ENCODE measurements around the gene SPOCK2. TPM values are rescaled to one million over a fixed set of nuclear protein-coding genes. Genes with fewer than 3 reads are reported as not detected.

Gene SPOCK2
- total and polyA plus RNA-seq, 9 donors, result 1.4 to 77.7 (median 8.7) TPM

DNA sequence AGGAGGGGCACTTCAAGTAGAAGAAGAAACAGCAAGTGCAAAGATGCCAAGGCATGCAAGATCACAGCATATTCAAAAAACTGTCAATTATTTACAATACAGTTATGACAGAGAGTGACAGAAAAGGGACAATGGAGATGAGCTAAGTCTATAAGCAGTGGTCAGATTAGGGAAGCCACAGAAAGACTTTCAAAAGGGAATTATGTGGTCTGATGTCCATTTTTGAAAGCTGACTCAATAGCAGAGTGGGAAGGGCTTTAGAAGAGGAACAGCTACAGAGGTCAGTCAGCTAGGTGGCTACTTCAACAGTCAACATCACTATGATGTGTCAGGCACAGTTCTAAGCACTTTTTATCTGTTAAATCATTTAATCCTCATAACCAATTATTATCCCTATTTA is 45.2 kb upstream of the SPOCK2 start:
- intact Hi-C loops (cut with DNase I), result loop anchor here in 1 of 4 donors (10.0 kb wide), 1 partner anchor 201 kb away; no protein-coding TSS in a partner anchor
- Histone ChIP-seq H3K27ac (no peak overlapping the region), H3K9me3 (no peaks in the 10 kb centered on the region), H3K4me3 (no peak overlapping the region), H3K27me3 (no peaks in the 10 kb centered on the region), H3K36me3 (no peaks in the 10 kb centered on the region), H3K4me1 (ENCODE audit: insufficient read depth) (no peaks in the 10 kb centered on the region)
- TF ChIP-seq, protein P1, sequence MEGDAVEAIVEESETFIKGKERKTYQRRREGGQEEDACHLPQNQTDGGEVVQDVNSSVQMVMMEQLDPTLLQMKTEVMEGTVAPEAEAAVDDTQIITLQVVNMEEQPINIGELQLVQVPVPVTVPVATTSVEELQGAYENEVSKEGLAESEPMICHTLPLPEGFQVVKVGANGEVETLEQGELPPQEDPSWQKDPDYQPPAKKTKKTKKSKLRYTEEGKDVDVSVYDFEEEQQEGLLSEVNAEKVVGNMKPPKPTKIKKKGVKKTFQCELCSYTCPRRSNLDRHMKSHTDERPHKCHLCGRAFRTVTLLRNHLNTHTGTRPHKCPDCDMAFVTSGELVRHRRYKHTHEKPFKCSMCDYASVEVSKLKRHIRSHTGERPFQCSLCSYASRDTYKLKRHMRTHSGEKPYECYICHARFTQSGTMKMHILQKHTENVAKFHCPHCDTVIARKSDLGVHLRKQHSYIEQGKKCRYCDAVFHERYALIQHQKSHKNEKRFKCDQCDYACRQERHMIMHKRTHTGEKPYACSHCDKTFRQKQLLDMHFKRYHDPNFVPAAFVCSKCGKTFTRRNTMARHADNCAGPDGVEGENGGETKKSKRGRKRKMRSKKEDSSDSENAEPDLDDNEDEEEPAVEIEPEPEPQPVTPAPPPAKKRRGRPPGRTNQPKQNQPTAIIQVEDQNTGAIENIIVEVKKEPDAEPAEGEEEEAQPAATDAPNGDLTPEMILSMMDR (IDR thresholded peaks at IDR 0.05), result no peak
- TF ChIP-seq POLR2A (IDR thresholded peaks at IDR 0.05), result no peak
- TF ChIP-seq EP300 (IDR thresholded peaks at IDR 0.05), result no peak
- DNase-seq, result no peak

DNA sequence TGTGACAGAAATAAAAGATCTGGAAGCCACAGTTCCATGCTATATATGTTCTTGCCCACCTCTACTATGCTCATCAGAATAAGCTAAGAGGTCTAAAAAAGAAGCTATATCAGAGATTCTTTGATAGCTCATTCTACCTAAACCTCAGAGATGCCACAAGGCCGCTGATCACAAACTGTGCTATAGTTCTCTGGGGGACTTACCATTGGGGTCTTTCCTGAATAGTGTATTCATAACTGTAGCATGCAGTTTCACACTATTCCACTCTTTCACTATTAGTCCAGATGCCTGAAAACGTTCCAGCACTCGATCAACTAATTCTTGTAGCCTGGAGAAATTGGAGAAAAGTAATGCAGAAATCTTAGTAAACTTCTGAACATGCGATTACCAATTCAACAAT is 44.5 kb upstream of the SPOCK2 start:
- Histone ChIP-seq H3K27ac (no peak overlapping the region), H3K4me1 (ENCODE audit: insufficient read depth) (no peaks in the 10 kb centered on the region), H3K9me3 (no peaks in the 10 kb centered on the region), H3K36me3 (no peaks in the 10 kb centered on the region), H3K27me3 (no peaks in the 10 kb centered on the region), H3K4me3 (no peak overlapping the region)
- DNase-seq, result no peak
- no peak for TF ChIP-seq POLR2A (IDR thresholded peaks at IDR 0.05)
- TF ChIP-seq, protein P1 (IDR thresholded peaks at IDR 0.05), result no peak
- TF ChIP-seq EP300 (IDR thresholded peaks at IDR 0.05), result no peak
- intact Hi-C loops (cut with DNase I), result loop anchor here in 1 of 4 donors (10.0 kb wide), 1 partner anchor 202 kb away; no protein-coding TSS in a partner anchor
- 85 to 88% (median 86%) methylated on average over 4 of the region's 4 CpGs for WGBS, 3 donors

DNA sequence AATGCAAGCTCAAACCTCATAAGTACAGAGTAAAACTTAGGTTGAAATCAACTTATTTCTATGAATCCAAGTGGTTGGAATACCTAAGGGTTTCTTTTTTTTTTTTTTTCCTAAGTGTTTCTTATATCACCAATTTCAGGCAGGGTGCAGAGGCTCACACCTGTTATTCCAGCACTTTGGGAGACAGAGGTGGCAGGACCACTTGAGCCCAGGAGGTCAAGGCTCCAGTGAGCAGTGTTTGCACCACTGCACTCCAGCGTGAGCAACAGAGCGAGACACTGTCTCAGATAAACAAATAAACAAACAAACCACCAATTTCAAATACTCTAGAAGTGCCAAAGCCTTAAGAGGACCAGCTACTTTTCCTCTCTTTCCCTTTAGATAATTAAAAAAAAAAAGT is 39.2 kb upstream of the SPOCK2 start:
- no peaks in the 10 kb centered on the region for H3K9me3 ChIP-seq
- H3K4me3 ChIP-seq, result no peak overlapping the region
- WGBS, 3 donors, result 96 to 99% (median 98%) methylated on average over 2 of the region's 2 CpGs
- H3K27me3 ChIP-seq, result no peaks in the 10 kb centered on the region
- DNase-seq, result no peak
- H3K27ac ChIP-seq, result no peak overlapping the region
- TF ChIP-seq EP300 (IDR thresholded peaks at IDR 0.05) (no peak), POLR2A (IDR thresholded peaks at IDR 0.05) (no peak)
- TF ChIP-seq, protein P1 (IDR thresholded peaks at IDR 0.05), result no peak
- intact Hi-C loops (cut with DNase I), result loop anchor here in 1 of 4 donors (10.0 kb wide), 1 partner anchor 217 kb away; no protein-coding TSS in a partner anchor
- H3K36me3 ChIP-seq, result no peaks in the 10 kb centered on the region
- peaks cover 1% of the 10 kb centered on the region for H3K4me1 ChIP-seq (ENCODE audit: insufficient read depth)

DNA sequence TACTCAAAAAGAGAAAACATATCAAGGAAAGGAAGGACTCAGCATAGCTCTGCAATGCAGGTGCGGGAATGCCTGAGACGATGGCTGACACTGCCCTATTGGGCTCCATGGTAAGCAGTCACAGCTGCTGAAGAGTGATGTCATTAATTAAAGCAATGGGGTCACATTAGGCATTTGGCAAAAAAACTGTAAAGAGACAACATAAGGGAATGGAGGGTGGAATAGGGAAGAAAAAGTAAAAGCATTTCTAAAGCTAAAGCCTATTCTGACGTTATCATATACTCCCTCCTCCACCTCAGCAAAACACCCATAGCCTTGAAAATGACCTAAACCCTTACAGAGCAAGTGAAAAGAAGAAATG is 38.5 kb upstream of the SPOCK2 start:
- H3K4me1 ChIP-seq (ENCODE audit: insufficient read depth), result peaks cover 1% of the 10 kb centered on the region
- 75 to 79% (median 76%) methylated on average over 3 of the region's 3 CpGs for WGBS, 3 donors
- intact Hi-C loops (cut with DNase I), result loop anchor here in 1 of 4 donors (10.0 kb wide), 1 partner anchor 218 kb away; no protein-coding TSS in a partner anchor
- H3K4me3 ChIP-seq, result no peak overlapping the region
- no peaks in the 10 kb centered on the region for H3K36me3 ChIP-seq
- H3K27me3 ChIP-seq, result no peaks in the 10 kb centered on the region
- no peak overlapping the region for H3K27ac ChIP-seq
- H3K9me3 ChIP-seq, result no peaks in the 10 kb centered on the region
- DNase-seq, result no peak
- TF ChIP-seq, protein P1 (IDR thresholded peaks at IDR 0.05), result no peak
- TF ChIP-seq EP300 (IDR thresholded peaks at IDR 0.05) (no peak), POLR2A (IDR thresholded peaks at IDR 0.05) (no peak)
